ENCODE results near the gene SCYL1. TPM values are rescaled to one million over a fixed set of nuclear protein-coding genes. Genes with fewer than 3 reads are reported as not detected.

Gene SCYL1
- total and polyA plus RNA-seq, 12 donors = 47.4 to 130 (median 56.7) TPM

DNA sequence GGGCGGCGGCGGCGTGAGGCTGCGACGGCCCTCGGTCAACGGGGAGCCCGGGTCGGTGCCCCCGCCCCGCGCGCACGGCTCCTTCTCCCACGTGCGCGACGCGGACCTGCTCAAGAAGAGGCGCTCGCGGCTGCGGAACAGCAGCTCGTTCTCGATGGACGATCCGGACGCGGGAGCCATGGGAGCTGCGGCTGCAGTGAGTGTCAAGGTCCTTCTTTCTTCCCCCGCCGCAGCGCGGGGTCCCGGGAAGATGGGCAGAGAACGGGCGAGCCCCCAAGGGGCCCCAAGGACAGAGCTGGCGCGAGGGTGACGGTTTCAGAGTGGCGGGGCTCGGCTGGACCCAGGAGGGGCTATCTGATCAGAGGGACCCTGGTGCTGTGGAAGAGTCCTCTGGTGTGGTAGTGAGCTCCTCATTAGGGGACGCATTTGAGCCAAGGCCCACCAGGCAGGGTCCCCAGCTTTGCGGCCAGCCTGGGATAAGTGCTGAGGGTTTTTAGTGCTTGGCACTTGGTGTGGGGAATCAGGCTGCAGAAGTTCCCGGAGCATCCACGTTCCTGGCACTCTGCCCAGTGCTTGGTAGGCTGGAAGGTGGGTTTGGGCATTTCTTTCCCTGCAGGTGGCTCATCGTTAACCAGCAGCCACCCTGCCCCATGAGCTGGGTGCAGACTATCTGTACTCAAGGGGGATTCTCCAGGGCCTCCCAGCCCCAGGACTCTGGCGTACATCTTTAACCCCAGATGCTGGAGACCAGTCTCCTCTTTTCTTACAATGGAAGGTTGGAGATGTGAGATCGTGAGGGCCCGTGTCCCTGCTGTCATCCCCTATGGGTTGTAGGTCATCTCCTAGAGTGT lies 60.7 kb downstream of the SCYL1 start:
- Histone ChIP-seq H3K27me3 (no peaks in the 10 kb centered on the region), H3K4me3 (no peak overlapping the region), H3K9me3 (no peaks in the 10 kb centered on the region), H3K4me1 (peaks cover 25 to 53% (median 46%) of the 10 kb centered on the region in 9 donors), H3K36me3 (peaks cover 0 to 80% (median 17%) of the 10 kb centered on the region in 9 donors), H3K27ac (peak overlapping the region in 8 of 10 donors; percentile 35 to 89 (median 81))
- WGBS, 2 donors = 67 to 73% methylated on average over 51 of the region's 51 CpGs
- TF ChIP-seq, protein P1, sequence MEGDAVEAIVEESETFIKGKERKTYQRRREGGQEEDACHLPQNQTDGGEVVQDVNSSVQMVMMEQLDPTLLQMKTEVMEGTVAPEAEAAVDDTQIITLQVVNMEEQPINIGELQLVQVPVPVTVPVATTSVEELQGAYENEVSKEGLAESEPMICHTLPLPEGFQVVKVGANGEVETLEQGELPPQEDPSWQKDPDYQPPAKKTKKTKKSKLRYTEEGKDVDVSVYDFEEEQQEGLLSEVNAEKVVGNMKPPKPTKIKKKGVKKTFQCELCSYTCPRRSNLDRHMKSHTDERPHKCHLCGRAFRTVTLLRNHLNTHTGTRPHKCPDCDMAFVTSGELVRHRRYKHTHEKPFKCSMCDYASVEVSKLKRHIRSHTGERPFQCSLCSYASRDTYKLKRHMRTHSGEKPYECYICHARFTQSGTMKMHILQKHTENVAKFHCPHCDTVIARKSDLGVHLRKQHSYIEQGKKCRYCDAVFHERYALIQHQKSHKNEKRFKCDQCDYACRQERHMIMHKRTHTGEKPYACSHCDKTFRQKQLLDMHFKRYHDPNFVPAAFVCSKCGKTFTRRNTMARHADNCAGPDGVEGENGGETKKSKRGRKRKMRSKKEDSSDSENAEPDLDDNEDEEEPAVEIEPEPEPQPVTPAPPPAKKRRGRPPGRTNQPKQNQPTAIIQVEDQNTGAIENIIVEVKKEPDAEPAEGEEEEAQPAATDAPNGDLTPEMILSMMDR (IDR thresholded peaks at IDR 0.05) = no peak
- intact Hi-C loops (cut with DNase I) = loop anchor here in 3 of 10 donors (5.0 to 10.0 kb wide), 2 partner anchors 43 to 51 kb away; no protein-coding TSS in a partner anchor
- DNase-seq = no peak
- no peak for ATAC-seq

DNA sequence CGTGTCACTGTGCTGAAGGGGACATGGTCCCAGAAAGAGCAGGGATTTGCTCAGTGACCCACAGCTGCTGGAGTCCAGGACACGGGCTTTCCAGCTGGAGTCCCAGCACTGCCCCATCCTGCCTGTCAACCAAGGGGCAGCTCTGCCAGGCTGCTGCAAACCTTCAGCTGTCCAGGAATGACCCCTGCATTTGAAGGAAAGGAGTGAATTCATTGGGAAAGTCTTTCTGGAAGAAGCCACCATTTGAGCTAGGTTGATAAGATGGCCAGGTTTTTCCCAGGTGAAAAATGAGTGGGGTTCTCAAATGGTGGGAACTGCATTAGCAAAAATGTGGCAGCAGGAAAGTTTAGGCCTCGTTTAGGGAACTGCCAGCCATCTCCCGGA lies 61.4 kb downstream of the SCYL1 start:
- intact Hi-C loops (cut with DNase I) = loop anchor here in 3 of 10 donors (5.0 to 10.0 kb wide), 2 partner anchors 44 to 51 kb away; no protein-coding TSS in a partner anchor
- no peaks in the 10 kb centered on the region for H3K9me3 ChIP-seq
- TF ChIP-seq, protein P1 (IDR thresholded peaks at IDR 0.05) = no peak
- peaks cover 25 to 58% (median 47%) of the 10 kb centered on the region in 9 donors for H3K4me1 ChIP-seq
- ATAC-seq = no peak
- no peak overlapping the region for H3K4me3 ChIP-seq
- peak overlapping the region in 8 of 10 donors; percentile 53 to 89 (median 81) for H3K27ac ChIP-seq
- peaks cover 0 to 80% (median 18%) of the 10 kb centered on the region in 9 donors for H3K36me3 ChIP-seq
- H3K27me3 ChIP-seq = no peaks in the 10 kb centered on the region
- WGBS, 2 donors = 77 to 80% methylated on average over 4 of the region's 4 CpGs
- no peak for DNase-seq

- TF ChIP-seq, protein P1 (IDR thresholded peaks at IDR 0.05) = no peak
- 56 to 62% methylated on average over 2 of the region's 2 CpGs for WGBS, 2 donors
- Histone ChIP-seq H3K27ac (peak overlapping the region in 9 of 10 donors; percentile 53 to 89 (median 81)), H3K9me3 (no peaks in the 10 kb centered on the region), H3K4me3 (peak overlapping the region in 1 of 10 donors; percentile 14), H3K4me1 (peaks cover 25 to 58% (median 47%) of the 10 kb centered on the region in 9 donors), H3K27me3 (no peaks in the 10 kb centered on the region), H3K36me3 (peaks cover 0 to 80% (median 18%) of the 10 kb centered on the region in 9 donors)
- no peak for DNase-seq
- peak; percentile 11 to 49 (median 27) for ATAC-seq
- intact Hi-C loops (cut with DNase I) = loop anchor here in 3 of 10 donors (5.0 to 10.0 kb wide), 2 partner anchors 44 to 52 kb away; no protein-coding TSS in a partner anchor
These were observed 61.8 kb downstream of the SCYL1 start for GRCh38 chr11:65586676-65587075.

Other genes starting within 250 kb of the SCYL1 start
- gene CDC42EP2, start 210.2 kb upstream of the SCYL1 start, total RNA-seq = 10 to 100 TPM in 4 of 10 donors, 1 to 10 TPM in 6; 3.9 to 21.9 (median 9.0) TPM
- 10 to 100 TPM; 13.2 to 21.1 TPM for gene CDC42EP2, start 210.2 kb upstream of the SCYL1 start, polyA plus RNA-seq
- gene DPF2, start 191.2 kb upstream of the SCYL1 start, total RNA-seq = 10 to 100 TPM; 37.4 to 63.4 (median 50.6) TPM
- gene DPF2, start 191.2 kb upstream of the SCYL1 start, polyA plus RNA-seq = 10 to 100 TPM; 24.9 to 32.6 TPM
- gene TIGD3, start 170.3 kb upstream of the SCYL1 start, total RNA-seq = under 1 TPM in 8 of 10 donors, not detected in 2; 0.11 to 0.87 (median 0.33) TPM
- gene TIGD3, start 170.3 kb upstream of the SCYL1 start, polyA plus RNA-seq = under 1 TPM; 0.19 to 0.80 TPM
- 10 to 100 TPM in 1 of 10 donors, 1 to 10 TPM in 9; 4.6 to 12.2 (median 8.3) TPM for gene SLC25A45, start 142.4 kb upstream of the SCYL1 start, total RNA-seq
- gene SLC25A45, start 142.4 kb upstream of the SCYL1 start, polyA plus RNA-seq = 10 to 100 TPM in 1 of 2 donors, 1 to 10 TPM in 1; 3.1 to 10.7 TPM
- 10 to 100 TPM in 6 of 10 donors, 1 to 10 TPM in 4; 6.0 to 16.9 (median 12.2) TPM for gene FRMD8, start 138.4 kb upstream of the SCYL1 start, total RNA-seq
- 10 to 100 TPM in 1 of 2 donors, 1 to 10 TPM in 1; 9.9 to 12.9 TPM for gene FRMD8, start 138.4 kb upstream of the SCYL1 start, polyA plus RNA-seq
- gene NEAT1, start 102.3 kb upstream of the SCYL1 start, total RNA-seq = 100 to 1,000 TPM; 284 to 808 (median 432) TPM
- 1,000 to 10,000 TPM in 1 of 2 donors, 100 to 1,000 TPM in 1; 103 to 1,899 TPM for gene NEAT1, start 102.3 kb upstream of the SCYL1 start, polyA plus RNA-seq
- gene MALAT1, start 26.0 kb upstream of the SCYL1 start, total RNA-seq = 1,000 to 10,000 TPM; 4,742 to 8,462 (median 5,956) TPM
- 1,000 to 10,000 TPM in 1 of 2 donors, 100 to 1,000 TPM in 1; 205 to 8,339 TPM for gene MALAT1, start 26.0 kb upstream of the SCYL1 start, polyA plus RNA-seq
- gene LTBP3, start 33.3 kb downstream of the SCYL1 start, total RNA-seq = 10 to 100 TPM; 54.4 to 92.5 (median 72.8) TPM
- gene LTBP3, start 33.3 kb downstream of the SCYL1 start, polyA plus RNA-seq = 10 to 100 TPM; 42.7 to 79.7 TPM
- gene ZNRD2, start 45.4 kb downstream of the SCYL1 start, total RNA-seq = 10 to 100 TPM; 23.7 to 44.0 (median 26.3) TPM
- gene ZNRD2, start 45.4 kb downstream of the SCYL1 start, polyA plus RNA-seq = 10 to 100 TPM; 55.6 to 92.0 TPM
- 10 to 100 TPM; 21.2 to 54.9 (median 29.2) TPM for gene FAM89B, start 47.5 kb downstream of the SCYL1 start, total RNA-seq
- gene FAM89B, start 47.5 kb downstream of the SCYL1 start, polyA plus RNA-seq = 10 to 100 TPM; 42.0 to 55.7 TPM
- 100 to 1,000 TPM in 1 of 10 donors, 10 to 100 TPM in 9; 42.9 to 113 (median 53.9) TPM for gene EHBP1L1, start 51.0 kb downstream of the SCYL1 start, total RNA-seq
- gene EHBP1L1, start 51.0 kb downstream of the SCYL1 start, polyA plus RNA-seq = 10 to 100 TPM; 30.8 to 62.6 TPM
- 1 to 10 TPM in 2 of 10 donors, under 1 TPM in 6, not detected in 2; 0.22 to 1.5 (median 0.35) TPM for gene KCNK7, start 70.7 kb downstream of the SCYL1 start, total RNA-seq
- gene KCNK7, start 70.7 kb downstream of the SCYL1 start, polyA plus RNA-seq = 1 to 10 TPM in 1 of 2 donors, under 1 TPM in 1; 0.48 to 1.4 TPM
- gene MAP3K11, start 89.1 kb downstream of the SCYL1 start, total RNA-seq = 10 to 100 TPM; 23.1 to 45.6 (median 34.2) TPM
- gene MAP3K11, start 89.1 kb downstream of the SCYL1 start, polyA plus RNA-seq = 10 to 100 TPM; 32.5 to 69.9 TPM
- 10 to 100 TPM in 9 of 10 donors, 1 to 10 TPM in 1; 9.4 to 16.9 (median 11.7) TPM for gene PCNX3, start 90.7 kb downstream of the SCYL1 start, total RNA-seq
- gene PCNX3, start 90.7 kb downstream of the SCYL1 start, polyA plus RNA-seq = 10 to 100 TPM in 1 of 2 donors, 1 to 10 TPM in 1; 9.7 to 11.6 TPM
- gene SIPA1, start 113.0 kb downstream of the SCYL1 start, total RNA-seq = 10 to 100 TPM; 11.8 to 39.7 (median 15.6) TPM
- gene SIPA1, start 113.0 kb downstream of the SCYL1 start, polyA plus RNA-seq = 10 to 100 TPM; 32.6 to 85.9 TPM
- 10 to 100 TPM; 30.7 to 55.2 (median 40.0) TPM for gene RELA, start 137.8 kb downstream of the SCYL1 start, total RNA-seq
- gene RELA, start 137.8 kb downstream of the SCYL1 start, polyA plus RNA-seq = 10 to 100 TPM; 28.9 to 38.3 TPM
- gene KAT5, start 187.2 kb downstream of the SCYL1 start, total RNA-seq = 10 to 100 TPM; 40.9 to 53.6 (median 44.0) TPM
- 10 to 100 TPM; 54.9 to 62.8 TPM for gene KAT5, start 187.2 kb downstream of the SCYL1 start, polyA plus RNA-seq
- gene RNASEH2C, start 195.7 kb downstream of the SCYL1 start, total RNA-seq = 10 to 100 TPM; 34.1 to 75.6 (median 43.5) TPM
- 100 to 1,000 TPM in 1 of 2 donors, 10 to 100 TPM in 1; 60.3 to 123 TPM for gene RNASEH2C, start 195.7 kb downstream of the SCYL1 start, polyA plus RNA-seq

Data from heart right ventricle (tissue), 16 donors.